22Rv1 (cell line): ENCODE data around the gene PSMG3.

Source experiments
- CTCF ChIP-seq: fragments of 450-650 bp; IDR thresholded peaks from 2 replicates; pipeline ENCODE4 v1.5.1; 2017; ENCODE audit warnings: mild to moderate bottlenecking
- ZFX ChIP-seq: fragments of 450-650 bp; IDR thresholded peaks from 2 replicates; pipeline ENCODE4 v1.6.1; 2017; ENCODE audit warnings: antibody characterized with exemption, borderline replicate concordance

- TF ChIP-seq CTCF (no peak), ZFX (no peak)
Measured at GRCh38 chr7:1531263-1531978, 38.4 kb downstream of the PSMG3 start.
